Ovary (tissue), 3 donors: Measurements from ENCODE around the gene ME3.

ENCODE experiments used
- EP300 ChIP-seq: sonication (generic); formaldehyde crosslinking; IDR thresholded peaks from one replicate; pipeline ENCODE4 v1.6.1; 2017; ENCODE audit warnings: antibody characterized with exemption
- TF ChIP-seq, protein P1 (sequence below), 3 donors: fragments of 450-650 bp in 2 of 3; fragments of 200-600 bp in 1 of 3; IDR thresholded peaks; one replicate each; pipeline versions ENCODE4 v1.5.1 to v1.8.0; 2016 to 2022; ENCODE audit warnings: antibody characterized with exemption in 3 of 3, mild to moderate bottlenecking in 1 of 3
- donor health status: DM: no; HTN: no; CAD: no.

DNA sequence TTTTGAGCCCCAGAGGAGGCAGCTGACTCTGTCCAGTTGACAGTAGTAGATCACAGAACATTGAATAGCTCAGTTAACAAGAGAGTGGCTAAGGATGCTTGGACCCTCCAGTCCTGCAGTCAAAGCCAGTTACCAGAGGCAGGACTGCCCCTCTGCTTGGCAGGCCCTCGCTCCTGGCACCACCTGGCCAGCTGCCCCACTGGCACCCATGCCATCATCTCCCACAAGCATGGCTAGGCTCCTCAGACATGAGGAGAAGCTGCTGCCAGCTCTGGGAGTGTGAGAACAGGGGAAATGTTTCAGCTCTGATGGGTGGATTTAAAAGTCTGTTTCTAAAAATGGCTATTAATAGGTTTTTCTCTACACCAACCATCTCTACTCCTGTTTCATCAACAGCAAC, 13.9 kb downstream of the ME3 start:
- TF ChIP-seq, protein P1, sequence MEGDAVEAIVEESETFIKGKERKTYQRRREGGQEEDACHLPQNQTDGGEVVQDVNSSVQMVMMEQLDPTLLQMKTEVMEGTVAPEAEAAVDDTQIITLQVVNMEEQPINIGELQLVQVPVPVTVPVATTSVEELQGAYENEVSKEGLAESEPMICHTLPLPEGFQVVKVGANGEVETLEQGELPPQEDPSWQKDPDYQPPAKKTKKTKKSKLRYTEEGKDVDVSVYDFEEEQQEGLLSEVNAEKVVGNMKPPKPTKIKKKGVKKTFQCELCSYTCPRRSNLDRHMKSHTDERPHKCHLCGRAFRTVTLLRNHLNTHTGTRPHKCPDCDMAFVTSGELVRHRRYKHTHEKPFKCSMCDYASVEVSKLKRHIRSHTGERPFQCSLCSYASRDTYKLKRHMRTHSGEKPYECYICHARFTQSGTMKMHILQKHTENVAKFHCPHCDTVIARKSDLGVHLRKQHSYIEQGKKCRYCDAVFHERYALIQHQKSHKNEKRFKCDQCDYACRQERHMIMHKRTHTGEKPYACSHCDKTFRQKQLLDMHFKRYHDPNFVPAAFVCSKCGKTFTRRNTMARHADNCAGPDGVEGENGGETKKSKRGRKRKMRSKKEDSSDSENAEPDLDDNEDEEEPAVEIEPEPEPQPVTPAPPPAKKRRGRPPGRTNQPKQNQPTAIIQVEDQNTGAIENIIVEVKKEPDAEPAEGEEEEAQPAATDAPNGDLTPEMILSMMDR (IDR thresholded peaks at IDR 0.05), result no peak
- no peak for TF ChIP-seq EP300
